ENCODE data around the gene PLEKHN1. TPM values are rescaled to one million over a fixed set of nuclear protein-coding genes. Genes with fewer than 3 reads are reported as not detected.

The PLEKHN1 gene
- polyA plus RNA-seq, 6 donors from 2014 or later = not detected

DNA sequence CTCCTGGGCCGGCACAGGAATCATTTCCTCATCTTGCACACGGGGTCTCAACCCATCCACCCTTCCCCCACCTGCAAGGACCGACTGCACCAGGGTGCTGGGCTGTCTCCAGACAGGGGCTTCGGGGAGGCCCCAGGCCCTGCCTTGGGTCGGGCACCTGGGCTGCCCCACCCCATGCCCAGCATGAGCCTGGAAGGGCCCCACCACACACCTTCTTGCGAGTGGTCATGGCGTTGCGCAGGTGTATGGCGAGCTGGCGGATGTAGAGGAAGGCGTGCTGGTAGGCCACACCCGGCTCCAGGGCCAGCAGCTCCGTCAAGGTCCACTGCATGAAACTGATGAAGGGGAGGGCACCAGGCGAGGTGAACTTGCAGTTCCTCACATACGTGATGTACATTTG, 14.1 kb upstream of the PLEKHN1 start:
- Mint-ChIP-seq H3K4me1 (peaks cover 16 to 19% (median 18%) of the 10 kb centered on the region in 3 donors), H3K4me3 (no peak overlapping the region), H3K36me3 (peaks cover 14 to 30% of the 10 kb centered on the region in 2 donors), H3K27me3 (no peaks in the 10 kb centered on the region), H3K9me3 (no peaks in the 10 kb centered on the region), H3K27ac (peak overlapping the region in 1 of 6 donors; percentile 13)
- no peak for DNase-seq
- no peak for ATAC-seq (ENCODE audit: low read depth in 2 of 2)

DNA sequence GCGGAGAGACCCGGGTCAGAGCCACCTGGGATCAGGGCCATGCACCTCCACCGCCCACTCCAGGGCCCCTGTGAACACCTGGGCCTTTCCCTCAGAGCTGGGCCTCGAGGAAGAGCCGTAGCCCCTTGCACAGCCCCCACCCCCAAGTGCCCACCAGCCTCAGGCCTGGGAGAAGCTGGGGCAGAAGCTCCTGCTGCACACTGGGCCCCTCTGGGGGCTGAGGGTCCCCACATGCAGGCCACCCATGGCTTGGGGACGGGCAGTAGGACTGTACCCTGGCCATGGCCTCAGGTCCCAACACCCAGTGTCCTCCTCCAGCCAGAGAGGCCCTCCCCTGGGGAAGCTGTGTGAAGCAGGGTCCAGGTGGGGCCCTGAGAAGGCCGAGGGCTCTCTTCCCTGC, 13.7 kb upstream of the PLEKHN1 start:
- ATAC-seq (ENCODE audit: low read depth in 2 of 2) = no peak
- no peak overlapping the region for H3K27ac Mint-ChIP-seq
- H3K27me3 Mint-ChIP-seq = no peaks in the 10 kb centered on the region
- H3K4me3 Mint-ChIP-seq = no peak overlapping the region
- H3K4me1 Mint-ChIP-seq = peaks cover 19 to 24% (median 22%) of the 10 kb centered on the region in 3 donors
- no peaks in the 10 kb centered on the region for H3K9me3 Mint-ChIP-seq
- no peak for DNase-seq
- H3K36me3 Mint-ChIP-seq = peaks cover 14 to 32% of the 10 kb centered on the region in 2 donors

DNA sequence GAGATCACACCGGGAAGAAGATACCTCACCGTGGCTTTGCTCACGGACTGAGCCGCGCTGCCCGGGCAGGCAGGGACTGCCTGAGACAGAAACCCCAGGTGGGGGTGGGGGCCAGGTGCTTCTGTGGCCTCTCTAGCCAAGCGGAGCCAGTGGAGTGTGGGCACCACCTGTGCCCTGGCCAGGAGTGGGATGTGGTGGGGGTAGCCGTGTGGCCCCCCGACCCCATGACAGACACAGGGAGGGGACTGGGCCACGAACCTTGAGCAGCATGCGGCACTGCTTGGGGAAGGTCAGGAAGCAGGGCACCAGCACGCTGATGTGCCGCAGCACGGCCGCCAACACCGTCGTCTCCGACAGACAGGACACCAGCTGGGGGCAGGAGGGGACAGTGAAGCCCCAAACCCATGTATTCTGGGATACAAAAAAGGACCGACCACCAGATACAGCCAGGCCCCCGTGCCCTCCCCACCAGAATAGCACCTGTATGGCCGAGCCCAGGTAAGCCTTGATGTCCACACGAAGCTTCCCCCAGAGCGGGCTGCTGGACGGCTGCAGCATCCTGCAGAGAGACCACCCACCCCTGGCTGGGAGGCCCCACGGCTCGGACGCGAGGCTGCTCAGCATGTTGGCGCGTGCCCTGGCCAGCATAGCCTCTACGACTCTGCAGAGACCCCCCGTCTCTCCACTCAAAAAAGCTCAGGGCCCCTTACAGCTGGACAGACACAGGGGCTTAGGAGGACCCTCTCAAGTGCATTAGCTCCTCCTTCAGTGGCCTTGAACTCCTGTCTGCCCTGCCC, 12.6 kb upstream of the PLEKHN1 start:
- H3K27ac Mint-ChIP-seq = no peak overlapping the region
- H3K4me3 Mint-ChIP-seq = peak overlapping the region in 1 of 8 donors; percentile 27
- no peaks in the 10 kb centered on the region for H3K27me3 Mint-ChIP-seq
- peaks cover 27 to 31% (median 28%) of the 10 kb centered on the region in 3 donors for H3K4me1 Mint-ChIP-seq
- no peaks in the 10 kb centered on the region for H3K9me3 Mint-ChIP-seq
- no peak for ATAC-seq (ENCODE audit: low read depth in 2 of 2)
- no peak for DNase-seq
- peaks cover 14 to 35% of the 10 kb centered on the region in 2 donors for H3K36me3 Mint-ChIP-seq

DNA sequence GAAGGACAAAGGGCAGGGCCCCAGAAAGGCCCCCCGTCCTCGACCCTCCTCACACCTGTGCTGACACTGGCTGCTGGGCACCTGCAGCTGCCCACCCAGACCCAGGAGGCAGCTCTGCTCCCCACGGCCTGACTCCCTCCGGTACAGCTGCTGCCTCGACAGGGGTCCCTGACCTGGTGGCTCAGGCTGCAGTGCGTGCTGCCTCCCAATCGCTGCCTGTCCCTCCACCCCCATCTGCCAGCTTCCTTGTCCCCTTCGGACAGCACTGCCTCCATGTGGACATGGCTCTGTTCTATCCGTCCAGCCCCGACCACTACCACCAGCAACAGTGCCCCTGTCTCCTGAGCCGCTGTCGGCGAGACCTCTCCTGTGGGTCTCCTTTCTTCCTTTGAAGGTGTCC, 11.4 kb upstream of the PLEKHN1 start:
- H3K27ac Mint-ChIP-seq = peak overlapping the region in 1 of 6 donors; percentile 6
- no peaks in the 10 kb centered on the region for H3K9me3 Mint-ChIP-seq
- no peak for ATAC-seq (ENCODE audit: low read depth in 2 of 2)
- peaks cover 6 to 23% of the 10 kb centered on the region in 2 donors for H3K36me3 Mint-ChIP-seq
- no peak for DNase-seq
- H3K4me1 Mint-ChIP-seq = peaks cover 28 to 31% (median 28%) of the 10 kb centered on the region in 3 donors
- H3K4me3 Mint-ChIP-seq = peak overlapping the region in 2 of 8 donors; percentile 27 to 57
- H3K27me3 Mint-ChIP-seq = no peaks in the 10 kb centered on the region

DNA sequence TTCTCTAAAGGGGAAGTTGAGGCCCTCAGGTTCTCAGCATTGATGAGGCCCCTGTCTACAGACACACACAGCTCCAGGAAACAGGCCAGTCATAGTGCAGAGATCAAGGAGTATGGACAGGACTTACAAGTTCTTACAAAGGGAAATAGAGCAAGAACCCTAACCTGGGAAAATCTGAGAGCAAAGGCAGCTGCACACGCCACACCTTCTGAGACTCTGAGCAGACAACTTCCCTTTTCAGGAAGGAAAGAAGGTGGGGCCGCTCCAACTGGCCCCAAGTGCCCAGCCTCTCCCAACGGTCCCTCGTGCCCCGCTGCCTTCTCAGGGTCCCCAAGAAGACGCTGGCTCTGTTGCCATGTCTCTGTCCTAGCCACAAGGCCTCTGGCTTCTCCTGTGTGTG, 10.8 kb upstream of the PLEKHN1 start:
- ATAC-seq (ENCODE audit: low read depth in 2 of 2) (no peak), DNase-seq (no peak)
- H3K27ac Mint-ChIP-seq = peak overlapping the region in 1 of 6 donors; percentile 6
- peaks cover 28 to 35% (median 28%) of the 10 kb centered on the region in 3 donors for H3K4me1 Mint-ChIP-seq
- peak overlapping the region in 3 of 8 donors; percentile 57 to 78 (median 59) for H3K4me3 Mint-ChIP-seq
- H3K9me3 Mint-ChIP-seq = no peaks in the 10 kb centered on the region
- H3K27me3 Mint-ChIP-seq = no peaks in the 10 kb centered on the region
- peaks cover under 1 to 23% of the 10 kb centered on the region in 2 donors for H3K36me3 Mint-ChIP-seq

DNA sequence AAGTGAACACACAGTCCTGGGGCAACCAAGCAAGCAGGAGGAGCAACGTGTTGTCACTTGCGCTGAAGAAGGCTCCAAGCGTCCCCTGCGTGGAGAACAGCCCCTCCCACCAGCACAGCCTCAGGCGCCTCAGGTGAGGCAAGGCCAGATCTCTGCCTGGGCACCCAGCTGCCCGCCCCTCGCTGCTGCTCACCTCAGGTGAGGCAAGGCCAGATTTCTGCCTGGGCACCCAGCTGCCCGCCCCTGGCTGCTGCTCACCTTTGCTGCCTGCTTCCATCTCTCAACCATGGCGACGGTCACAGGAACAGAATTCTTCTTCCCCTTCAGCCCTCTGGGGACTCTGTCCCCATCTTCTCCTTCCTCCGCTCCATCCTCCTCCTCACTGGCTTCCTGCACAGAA, 9.6 kb upstream of the PLEKHN1 start:
- Mint-ChIP-seq H3K4me1 (peaks cover 23 to 31% (median 23%) of the 10 kb centered on the region in 3 donors), H3K4me3 (peak overlapping the region in 2 of 8 donors; percentile 54 to 78), H3K27me3 (no peaks in the 10 kb centered on the region), H3K9me3 (no peaks in the 10 kb centered on the region), H3K27ac (no peak overlapping the region), H3K36me3 (peaks cover 0 to 16% of the 10 kb centered on the region in 2 donors)
- ATAC-seq (ENCODE audit: low read depth in 2 of 2) (no peak), DNase-seq (no peak)

DNA sequence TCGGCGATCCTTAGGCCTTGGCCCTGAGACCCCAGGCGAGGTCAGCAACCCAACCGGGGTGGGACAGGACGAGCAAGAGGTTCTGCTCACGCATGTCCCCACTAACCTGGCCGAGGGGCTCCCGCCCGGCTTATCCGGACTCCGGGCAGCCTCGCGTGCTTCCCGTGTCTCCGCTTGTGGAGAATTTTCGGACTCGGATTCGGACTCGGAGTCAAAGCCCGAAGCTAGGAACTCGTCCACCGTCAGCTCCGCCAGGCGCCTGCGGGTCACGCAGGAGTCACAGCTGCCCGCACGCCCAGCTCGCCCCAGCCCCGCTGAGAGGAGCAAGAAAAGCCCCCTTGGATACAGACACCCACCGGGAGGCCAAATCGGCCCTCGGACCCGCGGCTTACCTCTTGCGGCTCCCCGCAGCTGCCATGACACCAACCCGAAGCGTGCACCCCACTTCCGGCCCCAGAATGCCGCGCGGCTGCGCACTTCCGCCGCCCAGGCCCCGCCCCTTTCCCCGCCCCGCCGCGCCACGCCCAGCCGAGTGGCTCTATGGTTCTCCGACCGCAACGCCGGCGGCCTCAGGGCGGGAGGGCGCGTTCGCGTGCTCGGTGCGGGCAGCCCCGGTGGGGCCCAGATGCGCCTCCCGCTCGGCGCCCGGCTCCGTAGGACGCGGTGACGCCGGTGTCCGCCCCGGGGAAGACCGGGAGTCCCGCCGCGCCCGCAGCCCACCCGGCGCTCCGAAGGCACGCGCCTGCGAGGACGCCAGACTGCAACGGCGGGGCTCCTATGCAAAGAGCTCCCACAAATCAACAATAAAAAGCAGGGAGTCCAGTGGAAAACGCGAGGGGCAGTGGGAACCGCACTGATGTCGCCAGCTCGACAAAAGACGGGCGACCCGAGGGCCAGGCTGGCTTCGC, 7.2 kb upstream of the PLEKHN1 start, which contains the start of gene NOC2L:
NOC2L (minus strand) TSS at position 434 of the 908 bp plus-strand sequence; CDS start at position 418, 16 bp downstream.
- peak within 1 kb of the TSS in 5 of 6 donors; percentile 66 to 92 (median 92) for H3K27ac Mint-ChIP-seq
- peak within 1 kb of the TSS; percentile 77 to 95 (median 91) for H3K4me3 Mint-ChIP-seq
- ATAC-seq (ENCODE audit: low read depth in 2 of 2) = peak; percentile 84 to 87

DNA sequence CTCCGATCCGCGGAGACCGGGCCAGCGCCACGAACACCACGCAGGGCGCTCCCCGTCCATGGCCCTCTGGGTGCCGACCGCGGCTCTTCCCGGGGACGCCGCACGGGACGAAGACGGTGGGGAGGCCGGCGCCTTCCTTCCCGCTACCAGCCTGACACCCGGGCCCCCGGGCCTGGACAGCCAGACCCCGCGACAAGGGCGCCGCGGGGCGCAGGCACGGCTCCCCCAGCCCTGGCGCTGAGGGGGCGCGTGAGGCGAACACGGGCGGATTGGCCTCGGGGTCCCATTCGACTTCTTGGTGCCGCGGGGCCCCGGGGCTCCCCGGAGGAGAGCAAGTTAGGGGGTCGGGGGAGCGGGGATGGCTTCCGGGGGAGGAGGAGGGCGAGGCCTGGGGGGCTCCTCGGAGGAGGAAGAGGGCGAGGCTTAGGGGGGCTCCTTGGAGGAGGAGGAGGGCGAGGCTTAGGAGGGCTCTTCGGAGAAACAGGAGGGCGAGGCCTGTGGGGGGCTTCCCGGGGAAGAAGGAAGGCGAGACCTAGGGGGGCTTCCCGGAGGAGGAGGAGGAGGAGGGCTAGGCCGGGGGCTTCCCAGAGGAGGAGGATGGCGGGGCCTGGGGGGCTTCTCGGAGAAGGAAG, 6.4 kb upstream of the PLEKHN1 start:
- Mint-ChIP-seq H3K4me3 (peak overlapping the region; percentile 77 to 95 (median 90)), H3K4me1 (peaks cover 23 to 34% (median 26%) of the 10 kb centered on the region in 3 donors), H3K9me3 (no peaks in the 10 kb centered on the region), H3K27me3 (no peaks in the 10 kb centered on the region), H3K27ac (peak overlapping the region in 3 of 6 donors; percentile 34 to 81 (median 65)), H3K36me3 (peaks cover 0 to 13% of the 10 kb centered on the region in 2 donors)
- DNase-seq = no peak
- ATAC-seq (ENCODE audit: low read depth in 2 of 2) = no peak

More for the DNA sequence above, 7.2 kb upstream of the PLEKHN1 start, which contains the start of gene NOC2L:
- DNase-seq = peak; percentile 88
- H3K4me1 Mint-ChIP-seq = peaks cover 23 to 34% (median 26%) of the 10 kb centered on the region in 3 donors
- H3K36me3 Mint-ChIP-seq = peaks cover 0 to 14% of the 10 kb centered on the region in 2 donors
- H3K27me3 Mint-ChIP-seq = no peaks in the 10 kb centered on the region
- no peaks in the 10 kb centered on the region for H3K9me3 Mint-ChIP-seq

DNA sequence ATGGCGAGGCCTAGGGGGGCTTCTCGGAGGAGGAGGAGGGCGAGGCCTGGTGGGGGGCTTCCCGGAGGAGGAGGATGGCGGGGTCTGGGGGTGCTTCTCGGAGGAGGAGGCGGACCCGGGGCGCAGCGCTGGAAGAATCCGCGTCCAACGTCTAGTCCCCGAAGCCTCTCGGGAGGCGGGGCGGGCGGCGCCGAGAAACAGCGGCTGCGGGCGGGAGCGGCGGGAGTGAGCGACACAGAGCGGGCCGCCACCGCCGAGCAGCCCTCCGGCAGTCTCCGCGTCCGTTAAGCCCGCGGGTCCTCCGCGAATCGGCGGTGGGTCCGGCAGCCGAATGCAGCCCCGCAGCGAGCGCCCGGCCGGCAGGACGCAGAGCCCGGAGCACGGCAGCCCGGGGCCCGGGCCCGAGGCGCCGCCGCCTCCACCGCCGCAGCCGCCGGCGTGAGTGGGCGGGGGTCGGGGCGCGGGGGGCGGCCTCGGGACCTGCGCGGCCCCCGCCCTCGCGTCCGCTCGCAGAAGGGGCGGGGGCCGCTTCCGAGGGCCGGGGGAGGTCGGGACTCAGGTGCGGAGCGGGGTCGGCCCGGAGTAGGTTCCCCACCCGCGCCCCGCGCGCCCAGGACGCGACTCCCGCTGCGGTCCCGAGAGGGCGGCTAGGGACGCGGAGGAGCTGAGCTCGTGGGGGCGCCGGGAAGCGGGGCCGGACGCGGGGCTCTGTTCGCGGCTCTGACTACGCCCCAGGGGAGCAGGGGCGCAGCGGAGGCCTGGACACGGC, 5.7 kb upstream of the PLEKHN1 start, which contains the start of gene KLHL17:
KLHL17 (plus strand) TSS at position 222 of the 769 bp plus-strand sequence; CDS start at position 332, 110 bp downstream.
- peak within 1 kb of the TSS; percentile 77 to 95 (median 91) for H3K4me3 Mint-ChIP-seq
- H3K27ac Mint-ChIP-seq = peak within 1 kb of the TSS in 4 of 6 donors; percentile 34 to 81 (median 57)
- H3K4me1 Mint-ChIP-seq = peaks cover 17 to 31% (median 19%) of the 10 kb centered on the region in 3 donors
- DNase-seq (peak; percentile 71), ATAC-seq (ENCODE audit: low read depth in 2 of 2) (peak; percentile 56 to 57)
- H3K27me3 Mint-ChIP-seq = no peaks in the 10 kb centered on the region
- H3K9me3 Mint-ChIP-seq = no peaks in the 10 kb centered on the region
- H3K36me3 Mint-ChIP-seq = peaks cover 0 to 6% of the 10 kb centered on the region in 2 donors

DNA sequence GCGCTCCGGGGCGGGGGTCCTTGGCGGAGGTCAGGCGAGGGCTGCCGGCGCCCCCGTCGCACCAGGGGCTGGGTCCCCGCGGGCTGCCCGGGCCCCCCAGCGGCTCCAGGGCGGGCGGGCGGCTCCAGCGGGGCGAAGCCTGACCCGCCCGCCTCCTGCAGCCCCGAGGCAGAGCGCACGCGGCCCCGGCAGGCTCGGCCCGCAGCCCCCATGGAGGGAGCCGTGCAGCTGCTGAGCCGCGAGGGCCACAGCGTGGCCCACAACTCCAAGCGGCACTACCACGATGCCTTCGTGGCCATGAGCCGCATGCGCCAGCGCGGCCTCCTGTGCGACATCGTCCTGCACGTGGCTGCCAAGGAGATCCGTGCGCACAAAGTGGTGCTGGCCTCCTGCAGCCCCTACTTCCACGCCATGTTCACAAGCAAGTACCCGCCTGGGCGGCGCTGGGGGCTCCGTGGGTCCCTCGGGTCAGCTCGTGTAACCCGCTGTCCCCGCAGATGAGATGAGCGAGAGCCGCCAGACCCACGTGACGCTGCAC, 5.1 kb upstream of the PLEKHN1 start:
- H3K4me1 Mint-ChIP-seq = peaks cover 12 to 26% (median 19%) of the 10 kb centered on the region in 3 donors

DNA sequence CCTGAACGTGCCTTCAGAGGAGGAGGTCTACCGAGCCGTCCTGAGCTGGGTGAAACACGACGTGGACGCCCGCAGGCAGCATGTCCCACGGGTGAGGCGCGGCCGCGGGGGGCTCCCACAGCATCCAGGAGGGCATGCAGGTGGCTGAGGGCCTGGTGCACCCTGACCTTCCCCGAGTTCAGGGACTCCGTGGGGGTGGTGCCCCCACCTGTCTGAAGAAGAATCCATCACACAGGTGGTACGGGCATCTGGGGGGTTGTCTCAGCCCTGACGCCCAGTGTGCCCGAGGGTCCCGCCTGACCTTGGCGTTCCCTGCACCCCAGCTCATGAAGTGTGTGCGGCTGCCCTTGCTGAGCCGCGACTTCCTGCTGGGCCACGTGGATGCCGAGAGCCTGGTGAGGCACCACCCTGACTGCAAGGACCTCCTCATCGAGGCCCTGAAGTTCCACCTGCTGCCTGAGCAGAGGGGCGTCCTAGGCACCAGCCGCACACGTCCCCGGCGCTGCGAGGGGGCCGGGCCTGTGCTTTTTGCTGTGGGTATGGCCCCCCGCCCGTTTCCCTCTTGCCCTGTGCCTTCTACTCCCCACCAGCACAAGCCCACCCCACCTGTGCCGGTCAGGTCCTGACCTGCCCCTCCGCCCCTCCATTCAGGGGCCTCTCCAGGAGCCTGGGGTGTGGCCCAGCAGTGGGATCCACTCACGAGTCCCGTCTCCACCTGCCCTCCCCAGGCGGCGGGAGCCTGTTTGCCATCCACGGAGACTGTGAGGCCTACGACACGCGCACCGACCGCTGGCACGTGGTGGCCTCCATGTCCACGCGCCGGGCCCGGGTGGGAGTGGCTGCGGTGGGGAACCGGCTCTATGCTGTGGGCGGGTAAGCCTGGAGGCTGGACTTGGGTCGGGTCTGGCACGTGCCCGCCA, 3.6 kb upstream of the PLEKHN1 start:
- Mint-ChIP-seq H3K36me3 (peaks cover 0 to 2% of the 10 kb centered on the region in 2 donors), H3K27ac (peak overlapping the region in 2 of 6 donors; percentile 33), H3K27me3 (no peaks in the 10 kb centered on the region), H3K9me3 (no peaks in the 10 kb centered on the region), H3K4me3 (peak overlapping the region in 7 of 8 donors; percentile 25 to 86 (median 77)), H3K4me1 (peaks cover 8 to 16% (median 8%) of the 10 kb centered on the region in 3 donors)
- no peak for ATAC-seq (ENCODE audit: low read depth in 2 of 2)
- no peak for DNase-seq

More for the DNA sequence above, 5.1 kb upstream of the PLEKHN1 start:
- peak overlapping the region; percentile 56 to 82 (median 76) for H3K4me3 Mint-ChIP-seq
- ATAC-seq (ENCODE audit: low read depth in 2 of 2) (no peak), DNase-seq (no peak)
- no peaks in the 10 kb centered on the region for H3K27me3 Mint-ChIP-seq
- no peaks in the 10 kb centered on the region for H3K9me3 Mint-ChIP-seq
- H3K27ac Mint-ChIP-seq = peak overlapping the region in 1 of 6 donors; percentile 12
- peaks cover 0 to 5% of the 10 kb centered on the region in 2 donors for H3K36me3 Mint-ChIP-seq

Measured in naive B cell (primary cell).